Sigmoid colon (tissue), 7 donors: Measurements from ENCODE around the gene ARMC10. TPM values are rescaled to one million over a fixed set of nuclear protein-coding genes. Genes with fewer than 3 reads are reported as not detected.
"Not testable (repeated sequence)": the region's sequence is repeated elsewhere in the genome, so short reads cannot be mapped to it uniquely, and the experiment has no call there.

Experiments
- DNase-seq: peaks from one replicate; pipeline ENCODE4 v3.0.0-alpha.2; 2019
- H3K27ac ChIP-seq, 4 donors: fragments of 200-600 bp; sonication (generic); one replicate each; pipeline ENCODE4 v1.5.1; 2016 to 2019; ENCODE audit warnings: mild to moderate bottlenecking in 1 of 4
- H3K27me3 ChIP-seq, 3 donors: fragments of 200-600 bp; sonication (generic); one replicate each; pipeline ENCODE4 v1.5.1; 2019; ENCODE audit warnings: mild to moderate bottlenecking in 1 of 3
- H3K36me3 ChIP-seq, 4 donors: fragments of 200-600 bp; sonication (generic); one replicate each; pipeline ENCODE4 v1.5.1; 2016 to 2019
- H3K4me1 ChIP-seq, 4 donors: fragments of 200-600 bp; sonication (generic); one replicate each; pipeline ENCODE4 v1.5.1; 2017 to 2019
- H3K4me3 ChIP-seq, 4 donors: fragments of 200-600 bp; sonication (generic); one replicate each; pipeline ENCODE4 v1.5.1; 2017 to 2019; ENCODE audit warnings: mild to moderate bottlenecking in 2 of 4, moderate library complexity in 1 of 4
- H3K9me3 ChIP-seq, 4 donors: fragments of 200-600 bp in 3 of 4; sonication (generic) in 3 of 4; one replicate each; pipeline versions ENCODE4 v1.5.1 to v1.6.1; 2013 to 2019
- CTCF ChIP-seq, 4 experiments: fragments of 450-650 bp in 3 of 4; fragments of 200-600 bp in 1 of 4; IDR thresholded peaks; one replicate each; pipeline ENCODE4 v1.5.1; 2016 to 2019; ENCODE audit warnings: antibody characterized with exemption in 4 of 4, mild to moderate bottlenecking in 3 of 4, moderate library complexity in 2 of 4
- EP300 ChIP-seq, 4 donors: sonication (generic); formaldehyde crosslinking; IDR thresholded peaks; one replicate each; pipeline ENCODE4 v1.6.1; 2017; ENCODE audit warnings: antibody characterized with exemption in 4 of 4
- POLR2A ChIP-seq, 2 donors: fragments of 450-650 bp; IDR thresholded peaks; one replicate each; pipeline ENCODE4 v1.6.1; 2016; ENCODE audit warnings: antibody characterized with exemption in 2 of 2, mild to moderate bottlenecking in 2 of 2, moderate library complexity in 2 of 2
- POLR2AphosphoS5 ChIP-seq, 4 donors: sonication (generic); formaldehyde crosslinking; IDR thresholded peaks; one replicate each; pipeline ENCODE4 v1.6.1; 2017; ENCODE audit warnings: antibody characterized with exemption in 4 of 4
- WGBS, 2 donors: extraction: QIAGEN DNeasy Blood & Tissue Kit; methylation state at CpG; one replicate each; pipeline ENCODE4 v1.1.7; 2013; 5-methylcytosine and 5-hydroxymethylcytosine counted together
- intact Hi-C: fragments of 100-400 bp; cut with DNase I; formaldehyde crosslinking; loops from one replicate; pipeline ENCODE4 v1.15.1; 2023
- polyA plus RNA-seq, 3 donors: library from polyadenylated mRNA; stranded (reverse); fragments of 200-250 nt; gene quantifications; one replicate each; pipeline ENCODE4 v1.2.3, GENCODE V29; 2013
- total RNA-seq, 4 donors: library from RNA; depleted of rRNA; stranded (reverse); fragments of >200 nt; gene quantifications; one replicate each; pipeline ENCODE4 v1.1.0, GENCODE V29; 2016
- donor health status: healthy with polysubstance abuse.
- donor health status: Bipolar disorder and iron deficiency.
- donor health status: healthy.

ARMC10 gene
- total and polyA plus RNA-seq, 7 donors = 13.9 to 49.0 (median 41.5) TPM

GRCh38 chr7:103142494-103142893 lies 67.6 kb downstream of the ARMC10 start:
- H3K9me3 ChIP-seq = no peaks in the 10 kb centered on the region
- no peaks in the 10 kb centered on the region for H3K36me3 ChIP-seq
- peaks cover 0 to 14% (median 13%) of the 10 kb centered on the region in 4 donors for H3K4me1 ChIP-seq
- TF ChIP-seq POLR2AphosphoS5 (IDR thresholded peaks at IDR 0.05) = no peak
- TF ChIP-seq EP300 (IDR thresholded peaks at IDR 0.05) = no peak
- TF ChIP-seq CTCF (IDR thresholded peaks at IDR 0.05) = no peak
- no peak for TF ChIP-seq POLR2A (IDR thresholded peaks at IDR 0.05)
- no peak overlapping the region for H3K27ac ChIP-seq
- no peaks in the 10 kb centered on the region for H3K27me3 ChIP-seq
- intact Hi-C loops = no loop called here
- WGBS, 2 donors = 93 to 95% methylated on average over 1 of the region's 1 CpG
- no peak overlapping the region for H3K4me3 ChIP-seq
- DNase-seq = no peak

GRCh38 chr7:103143868-103144267 lies 68.9 kb downstream of the ARMC10 start:
- WGBS, 2 donors = 22 to 74% methylated on average over 1 of the region's 1 CpG
- no peak overlapping the region for H3K4me3 ChIP-seq

GRCh38 chr7:103144754-103145153 lies 69.8 kb downstream of the ARMC10 start:
- H3K4me1 ChIP-seq = peaks cover 3 to 27% (median 21%) of the 10 kb centered on the region in 4 donors
- 74 to 92% methylated on average over 2 of the region's 2 CpGs for WGBS, 2 donors
- intact Hi-C loops, DNase-seq, H3K9me3 ChIP-seq, H3K27ac ChIP-seq, H3K4me3 ChIP-seq, H3K36me3 ChIP-seq, H3K27me3 ChIP-seq: not testable (repeated sequence)

More at GRCh38 chr7:103143868-103144267, 68.9 kb downstream of the ARMC10 start:
- H3K27ac ChIP-seq = no peak overlapping the region
- H3K27me3 ChIP-seq = no peaks in the 10 kb centered on the region
- intact Hi-C loops = no loop called here
- H3K36me3 ChIP-seq = no peaks in the 10 kb centered on the region
- H3K9me3 ChIP-seq = no peaks in the 10 kb centered on the region
- no peak for TF ChIP-seq POLR2AphosphoS5 (IDR thresholded peaks at IDR 0.05)
- no peak for TF ChIP-seq EP300 (IDR thresholded peaks at IDR 0.05)
- TF ChIP-seq POLR2A (IDR thresholded peaks at IDR 0.05) = no peak
- no peak for TF ChIP-seq CTCF (IDR thresholded peaks at IDR 0.05)
- peaks cover 0 to 25% (median 21%) of the 10 kb centered on the region in 4 donors for H3K4me1 ChIP-seq
- no peak for DNase-seq

GRCh38 chr7:103148131-103148993 lies 73.4 kb downstream of the ARMC10 start:
- H3K27ac ChIP-seq = peak overlapping the region; percentile 91 to 98 (median 94)
- no peak for TF ChIP-seq POLR2A (IDR thresholded peaks at IDR 0.05)
- no peak for TF ChIP-seq CTCF (IDR thresholded peaks at IDR 0.05)
- no peak for TF ChIP-seq EP300 (IDR thresholded peaks at IDR 0.05)
- no peak for TF ChIP-seq POLR2AphosphoS5 (IDR thresholded peaks at IDR 0.05)
- H3K9me3 ChIP-seq = no peaks in the 10 kb centered on the region
- WGBS, 2 donors = 1 to 4% methylated on average over 13 of the region's 13 CpGs
- peaks cover 3 to 30% (median 21%) of the 10 kb centered on the region in 4 donors for H3K4me1 ChIP-seq
- intact Hi-C loops = no loop called here
- no peaks in the 10 kb centered on the region for H3K27me3 ChIP-seq
- H3K4me3 ChIP-seq = peak overlapping the region; percentile 66 to 79 (median 72)
- H3K36me3 ChIP-seq = no peaks in the 10 kb centered on the region
- no peak for DNase-seq

Other genes starting within 250 kb of the ARMC10 start
- 1 to 10 TPM in 3 of 4 donors, under 1 TPM in 1; 0.41 to 5.5 (median 1.8) TPM for gene LRRC17, start 162.1 kb upstream of the ARMC10 start, total RNA-seq
- under 1 TPM in 2 of 3 donors, not detected in 1; 0.58 to 0.69 TPM for gene LRRC17, start 162.1 kb upstream of the ARMC10 start, polyA plus RNA-seq
- gene FBXL13, start 344 bp upstream of the ARMC10 start, total RNA-seq = 1 to 10 TPM; 2.1 to 3.3 (median 2.5) TPM
- gene FBXL13, start 344 bp upstream of the ARMC10 start, polyA plus RNA-seq = under 1 TPM in 1 of 3 donors, not detected in 2; 0.38 TPM
- gene NAPEPLD, start 74.0 kb downstream of the ARMC10 start, total RNA-seq = 10 to 100 TPM; 11.0 to 12.8 (median 11.8) TPM
- gene NAPEPLD, start 74.0 kb downstream of the ARMC10 start, polyA plus RNA-seq = 10 to 100 TPM; 12.1 to 26.8 (median 21.6) TPM
- gene PMPCB, start 222.3 kb downstream of the ARMC10 start, total RNA-seq = 10 to 100 TPM; 53.5 to 72.3 (median 60.5) TPM
- gene PMPCB, start 222.3 kb downstream of the ARMC10 start, polyA plus RNA-seq = 10 to 100 TPM; 59.4 to 67.3 (median 59.4) TPM